Natural killer cell (primary cell): ENCODE data around the gene LRP5. TPM values are rescaled to one million over a fixed set of nuclear protein-coding genes. Genes with fewer than 3 reads are reported as not detected.

Experiments used
- ATAC-seq, 3 donors: fragments of 150-1000 bp in 2 of 3; fragments of 200-7000 bp in 1 of 3; cut with Tn5 transposase; 1 replicate in 1 of 3; 2 replicates in 2 of 3; pipeline ENCODE4 v1.10.0; 2021; ENCODE audit warnings: mild to moderate bottlenecking in 2 of 3, moderate library complexity in 2 of 3
- DNase-seq, 2 donors: peaks; one replicate each; pipeline versions ENCODE4 v3.0.0 to v3.0.0-alpha.2; 2013 to 2021; ENCODE audit warnings: mixed read lengths in 1 of 2
- H3K27ac ChIP-seq: one replicate; pipeline ENCODE4 v1.5.1; 2013; ENCODE audit warnings: mild to moderate bottlenecking, low read length
- H3K27me3 ChIP-seq: one replicate; pipeline ENCODE4 v1.6.1; 2013; ENCODE audit warnings: low read length; ENCODE audit not compliant: control insufficient read depth, insufficient read depth
- H3K36me3 ChIP-seq: one replicate; pipeline ENCODE4 v1.6.1; 2013; ENCODE audit warnings: low read length; ENCODE audit not compliant: control insufficient read depth, insufficient read depth
- H3K4me1 ChIP-seq: one replicate; pipeline ENCODE4 v1.6.1; 2013; ENCODE audit warnings: low read length; ENCODE audit not compliant: control insufficient read depth, insufficient read depth
- H3K4me3 ChIP-seq: one replicate; pipeline ENCODE4 v1.5.1; 2013; ENCODE audit warnings: low read length
- H3K9me3 ChIP-seq: one replicate; pipeline ENCODE4 v1.6.1; 2013; ENCODE audit warnings: low read length; ENCODE audit not compliant: control insufficient read depth, insufficient read depth
- H3K27ac Mint-ChIP-seq, 2 donors: one replicate each; pipeline ENCODE4 v1.8.0; 2022; ENCODE audit warnings: mild to moderate bottlenecking in 2 of 2, mixed read lengths in 2 of 2, moderate library complexity in 1 of 2
- H3K27me3 Mint-ChIP-seq, 2 donors: one replicate each; pipeline ENCODE4 v1.8.0; 2022; ENCODE audit warnings: low read depth in 2 of 2, mixed read lengths in 2 of 2
- H3K36me3 Mint-ChIP-seq: one replicate; pipeline ENCODE4 v1.8.0; 2022; ENCODE audit warnings: mixed read lengths
- H3K4me1 Mint-ChIP-seq, 2 donors: one replicate each; pipeline ENCODE4 v1.8.0; 2022; ENCODE audit warnings: mixed read lengths in 2 of 2
- H3K4me3 Mint-ChIP-seq: one replicate; pipeline ENCODE4 v1.8.0; 2022; ENCODE audit warnings: mild to moderate bottlenecking, moderate library complexity, mixed read lengths
- H3K9me3 Mint-ChIP-seq, 2 donors: one replicate each; pipeline ENCODE4 v1.8.0; 2022; ENCODE audit warnings: mixed read lengths in 2 of 2
- WGBS: methylation state at CpG from one replicate; pipeline ENCODE4 v1.1.7; 2013; ENCODE audit warnings: missing lambda C conversion rate; ENCODE audit not compliant: insufficient coverage; 5-methylcytosine and 5-hydroxymethylcytosine counted together
- intact Hi-C: fragments of 100-400 bp; cut with micrococcal nuclease; formaldehyde crosslinking; loops from one replicate; pipeline ENCODE4 v1.14.2; 2022
- total RNA-seq, 4 donors: library from RNA; stranded (reverse); fragments of 120-200 nt in 1 of 4; gene quantifications; one replicate each; pipeline versions ENCODE4 v1.2.3 to v1.2.4, GENCODE V29; 2013 to 2022
- TF ChIP-seq, protein P1 (sequence below): fragments of 200-600 bp; IDR thresholded peaks from one replicate; pipeline ENCODE4 v1.8.0; 2022; ENCODE audit warnings: antibody characterized with exemption

LRP5 gene
- total RNA-seq, 3 donors from 2014 or later (not counting 1 experiment from before 2014, with no cell fraction given), result 0.36 to 1.3 (median 0.89) TPM

- no peaks in the 10 kb centered on the region for H3K9me3 ChIP-seq
- Mint-ChIP-seq H3K36me3 (no peaks in the 10 kb centered on the region), H3K27ac (no peak overlapping the region), H3K4me3 (no peak overlapping the region), H3K9me3 (no peaks in the 10 kb centered on the region), H3K4me1 (peaks cover 26 to 50% of the 10 kb centered on the region in 2 donors), H3K27me3 (no peaks in the 10 kb centered on the region)
- no peak for ATAC-seq
- no peak for DNase-seq
- peaks cover 47% of the 10 kb centered on the region for H3K4me1 ChIP-seq
- TF ChIP-seq, protein P1, sequence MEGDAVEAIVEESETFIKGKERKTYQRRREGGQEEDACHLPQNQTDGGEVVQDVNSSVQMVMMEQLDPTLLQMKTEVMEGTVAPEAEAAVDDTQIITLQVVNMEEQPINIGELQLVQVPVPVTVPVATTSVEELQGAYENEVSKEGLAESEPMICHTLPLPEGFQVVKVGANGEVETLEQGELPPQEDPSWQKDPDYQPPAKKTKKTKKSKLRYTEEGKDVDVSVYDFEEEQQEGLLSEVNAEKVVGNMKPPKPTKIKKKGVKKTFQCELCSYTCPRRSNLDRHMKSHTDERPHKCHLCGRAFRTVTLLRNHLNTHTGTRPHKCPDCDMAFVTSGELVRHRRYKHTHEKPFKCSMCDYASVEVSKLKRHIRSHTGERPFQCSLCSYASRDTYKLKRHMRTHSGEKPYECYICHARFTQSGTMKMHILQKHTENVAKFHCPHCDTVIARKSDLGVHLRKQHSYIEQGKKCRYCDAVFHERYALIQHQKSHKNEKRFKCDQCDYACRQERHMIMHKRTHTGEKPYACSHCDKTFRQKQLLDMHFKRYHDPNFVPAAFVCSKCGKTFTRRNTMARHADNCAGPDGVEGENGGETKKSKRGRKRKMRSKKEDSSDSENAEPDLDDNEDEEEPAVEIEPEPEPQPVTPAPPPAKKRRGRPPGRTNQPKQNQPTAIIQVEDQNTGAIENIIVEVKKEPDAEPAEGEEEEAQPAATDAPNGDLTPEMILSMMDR, result no peak
- H3K36me3 ChIP-seq, result peaks cover 30% of the 10 kb centered on the region
- no peak overlapping the region for H3K4me3 ChIP-seq
- H3K27ac ChIP-seq, result no peak overlapping the region
- WGBS, result 85% methylated on average over 6 of the region's 6 CpGs
- H3K27me3 ChIP-seq, result no peaks in the 10 kb centered on the region
- intact Hi-C loops, result no loop called here
Observed at GRCh38 chr11:68267881-68268240, 44.5 kb upstream of the LRP5 start.

- H3K36me3 ChIP-seq, result peaks cover 23% of the 10 kb centered on the region
- peak overlapping the region in 1 of 2 donors; percentile 96 for H3K27ac Mint-ChIP-seq
- intact Hi-C loops, result no loop called here
- H3K27me3 Mint-ChIP-seq, result no peaks in the 10 kb centered on the region
- no peak overlapping the region for H3K4me3 ChIP-seq
- ATAC-seq, result no peak
- TF ChIP-seq, protein P1, result no peak
- peaks cover 52% of the 10 kb centered on the region for H3K4me1 ChIP-seq
- H3K36me3 Mint-ChIP-seq, result no peaks in the 10 kb centered on the region
- H3K9me3 ChIP-seq, result no peaks in the 10 kb centered on the region
- peak overlapping the region; percentile 68 for H3K4me3 Mint-ChIP-seq
- no peak overlapping the region for H3K27ac ChIP-seq
- peaks cover 31 to 48% of the 10 kb centered on the region in 2 donors for H3K4me1 Mint-ChIP-seq
- 91% methylated on average over 9 of the region's 10 CpGs for WGBS
- no peak for DNase-seq
- no peaks in the 10 kb centered on the region for H3K9me3 Mint-ChIP-seq
- no peaks in the 10 kb centered on the region for H3K27me3 ChIP-seq
Observed at GRCh38 chr11:68269414-68270081, 42.8 kb upstream of the LRP5 start.

- peak overlapping the region; percentile 96 for H3K4me3 Mint-ChIP-seq
- TF ChIP-seq, protein P1, result no peak
- H3K4me1 Mint-ChIP-seq, result peaks cover 31 to 42% of the 10 kb centered on the region in 2 donors
- peak overlapping the region; percentile 96 for H3K27ac Mint-ChIP-seq
- no peaks in the 10 kb centered on the region for H3K9me3 Mint-ChIP-seq
- H3K4me3 ChIP-seq, result no peak overlapping the region
- no peak for DNase-seq
- intact Hi-C loops, result no loop called here
- H3K27ac ChIP-seq, result no peak overlapping the region
- no peaks in the 10 kb centered on the region for H3K36me3 Mint-ChIP-seq
- H3K9me3 ChIP-seq, result no peaks in the 10 kb centered on the region
- no peaks in the 10 kb centered on the region for H3K27me3 ChIP-seq
- WGBS, result 79% methylated on average over 7 of the region's 8 CpGs
- no peak for ATAC-seq
- no peaks in the 10 kb centered on the region for H3K27me3 Mint-ChIP-seq
- peaks cover 51% of the 10 kb centered on the region for H3K4me1 ChIP-seq
- peaks cover 15% of the 10 kb centered on the region for H3K36me3 ChIP-seq
Observed at GRCh38 chr11:68270196-68271022, 42.0 kb upstream of the LRP5 start.
